ENCODE results near the gene RERE.
"Not testable (repeated sequence)": the region's sequence is repeated elsewhere in the genome, so short reads cannot be mapped to it uniquely, and the experiment has no call there.

Gene RERE

GRCh38 chr1:8536515-8536914, 280.9 kb downstream of the RERE start:
- DNase-seq: no peak

GRCh38 chr1:8533907-8534306, 283.5 kb downstream of the RERE start:
- DNase-seq: no peak

- no peak for DNase-seq
Measured at GRCh38 chr1:8533124-8533523, 284.3 kb downstream of the RERE start.

GRCh38 chr1:8529901-8530300, 287.5 kb downstream of the RERE start:
- DNase-seq: no peak

- DNase-seq: no peak
Measured at GRCh38 chr1:8527941-8528340, 289.5 kb downstream of the RERE start.

- DNase-seq: peak; percentile 78
Measured at GRCh38 chr1:8525558-8526275, 291.7 kb downstream of the RERE start.

- DNase-seq: peak; percentile 80
Measured at GRCh38 chr1:8525216-8525557, 292.3 kb downstream of the RERE start.

- DNase-seq: no peak
Measured at GRCh38 chr1:8524627-8525157, 292.7 kb downstream of the RERE start.

- DNase-seq: no peak
Measured at GRCh38 chr1:8523666-8524206, 293.7 kb downstream of the RERE start.

- DNase-seq: no peak
Measured at GRCh38 chr1:8520483-8520966, 296.9 kb downstream of the RERE start.

- DNase-seq: no peak
Measured at GRCh38 chr1:8519167-8519566, 298.3 kb downstream of the RERE start.

GRCh38 chr1:8518490-8518801, 299.0 kb downstream of the RERE start:
- no peak for DNase-seq

- DNase-seq: no peak
Measured at GRCh38 chr1:8517661-8518489, 299.6 kb downstream of the RERE start.

GRCh38 chr1:8516793-8517556, 300.5 kb downstream of the RERE start:
- no peak for DNase-seq

- no peak for DNase-seq
Measured at GRCh38 chr1:8516278-8516777, 301.1 kb downstream of the RERE start.

- no peak for DNase-seq
Measured at GRCh38 chr1:8512504-8512903, 304.9 kb downstream of the RERE start.

GRCh38 chr1:8510041-8510823, 307.2 kb downstream of the RERE start:
- DNase-seq: no peak

GRCh38 chr1:8509579-8509978, 307.9 kb downstream of the RERE start:
- no peak for DNase-seq

GRCh38 chr1:8506995-8507615, 310.3 kb downstream of the RERE start:
- no peak for DNase-seq

GRCh38 chr1:8506456-8506855, 311.0 kb downstream of the RERE start:
- no peak for DNase-seq

- no peak for DNase-seq
Measured at GRCh38 chr1:8503842-8504241, 313.6 kb downstream of the RERE start.

GRCh38 chr1:8502949-8503348, 314.5 kb downstream of the RERE start:
- not testable (repeated sequence) for DNase-seq
